ENCODE data around the gene FAAH.

DNA sequence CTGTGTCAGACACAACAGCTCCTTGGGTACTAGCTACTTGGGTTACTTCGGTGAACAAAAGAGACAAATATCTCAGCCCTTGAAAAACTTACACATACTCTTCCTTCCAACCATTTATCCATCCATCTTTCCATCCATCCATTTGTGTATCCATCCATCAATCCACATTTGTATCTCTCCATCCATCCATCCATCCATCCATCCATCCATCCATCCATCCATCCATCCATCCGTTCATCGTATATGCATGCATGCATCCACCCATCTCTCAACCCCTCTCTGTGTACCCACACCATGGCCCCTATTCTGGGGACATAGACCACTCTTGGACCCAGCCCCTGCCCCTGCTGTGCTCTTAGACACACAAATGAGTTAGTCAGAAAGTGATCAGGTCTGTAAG, 40.2 kb downstream of the FAAH start:
- TF ChIP-seq, protein P1, sequence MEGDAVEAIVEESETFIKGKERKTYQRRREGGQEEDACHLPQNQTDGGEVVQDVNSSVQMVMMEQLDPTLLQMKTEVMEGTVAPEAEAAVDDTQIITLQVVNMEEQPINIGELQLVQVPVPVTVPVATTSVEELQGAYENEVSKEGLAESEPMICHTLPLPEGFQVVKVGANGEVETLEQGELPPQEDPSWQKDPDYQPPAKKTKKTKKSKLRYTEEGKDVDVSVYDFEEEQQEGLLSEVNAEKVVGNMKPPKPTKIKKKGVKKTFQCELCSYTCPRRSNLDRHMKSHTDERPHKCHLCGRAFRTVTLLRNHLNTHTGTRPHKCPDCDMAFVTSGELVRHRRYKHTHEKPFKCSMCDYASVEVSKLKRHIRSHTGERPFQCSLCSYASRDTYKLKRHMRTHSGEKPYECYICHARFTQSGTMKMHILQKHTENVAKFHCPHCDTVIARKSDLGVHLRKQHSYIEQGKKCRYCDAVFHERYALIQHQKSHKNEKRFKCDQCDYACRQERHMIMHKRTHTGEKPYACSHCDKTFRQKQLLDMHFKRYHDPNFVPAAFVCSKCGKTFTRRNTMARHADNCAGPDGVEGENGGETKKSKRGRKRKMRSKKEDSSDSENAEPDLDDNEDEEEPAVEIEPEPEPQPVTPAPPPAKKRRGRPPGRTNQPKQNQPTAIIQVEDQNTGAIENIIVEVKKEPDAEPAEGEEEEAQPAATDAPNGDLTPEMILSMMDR (IDR thresholded peaks at IDR 0.05): no peak
- TF ChIP-seq EZH2phosphoT487 (IDR thresholded peaks at IDR 0.05): no peak

Data from neural progenitor cell (in vitro differentiated cells).